H1 (cell line): ENCODE results near the gene IL17D.

Experiments used
- CEBPB ChIP-seq: IDR thresholded peaks from 2 replicates; pipeline ENCODE4 v1.6.1; 2012; ENCODE audit warnings: low read depth, low read length
- EGR1 ChIP-seq: IDR thresholded peaks from 2 replicates; pipeline ENCODE4 v1.6.1; 2011; ENCODE audit warnings: low read depth, low read length, borderline replicate concordance
- EP300 ChIP-seq, 2 experiments: IDR thresholded peaks; 1 replicate in 1 of 2; 2 replicates in 1 of 2; pipeline ENCODE4 v1.6.1; 2011 to 2012; ENCODE audit warnings: low read depth in 2 of 2, low read length in 2 of 2, mild to moderate bottlenecking in 2 of 2, borderline replicate concordance in 1 of 2, inconsistent platforms in 1 of 2, moderate library complexity in 1 of 2
- HDAC6 ChIP-seq: IDR thresholded peaks from one replicate; pipeline ENCODE4 v1.7.1; 2012; ENCODE audit warnings: low read depth, mild to moderate bottlenecking, inconsistent platforms, low read length, moderate library complexity
- MAFK ChIP-seq: IDR thresholded peaks from 2 replicates; pipeline ENCODE4 v1.6.1; 2012; ENCODE audit warnings: low read depth, mild to moderate bottlenecking, improper control_type of control experiment, low read length
- POLR2A ChIP-seq, 2 experiments: IDR thresholded peaks; 1 replicate in 1 of 2; 2 replicates in 1 of 2; pipeline ENCODE4 v1.6.1; 2011; ENCODE audit warnings: low read depth in 2 of 2, low read length in 2 of 2, mild to moderate bottlenecking in 2 of 2; ENCODE audit errors: control extremely low read depth in 1 of 2
- RFX5 ChIP-seq: IDR thresholded peaks from 2 replicates; pipeline ENCODE4 v1.6.1; 2011; ENCODE audit warnings: low read depth, low read length, improper control_type of control experiment, borderline replicate concordance
- SIN3A ChIP-seq, 2 experiments: IDR thresholded peaks in 1 of 2; conservative IDR thresholded peaks in 1 of 2; 2 replicates each; pipeline ENCODE4 v1.6.1; 2011 to 2012; ENCODE audit warnings: low read length in 2 of 2, improper control_type of control experiment in 1 of 2, low read depth in 1 of 2, mild to moderate bottlenecking in 1 of 2
- ZNF274 ChIP-seq: IDR thresholded peaks from 2 replicates; pipeline ENCODE4 v1.7.0; 2012; ENCODE audit warnings: low read length, borderline replicate concordance; ENCODE audit errors: extremely low read depth
- TF ChIP-seq, protein P1 (sequence below), 3 experiments: IDR thresholded peaks; 1 replicate in 2 of 3; 2 replicates in 1 of 3; pipeline versions ENCODE4 v1.5.1 to v1.6.1; 2011; ENCODE audit warnings: low read length in 3 of 3, mild to moderate bottlenecking in 3 of 3, inconsistent platforms in 2 of 3, low read depth in 1 of 3, moderate library complexity in 1 of 3; ENCODE audit not compliant: insufficient read depth in 1 of 3; ENCODE audit errors: control extremely low read depth in 1 of 3
- TF ChIP-seq, protein P2 (sequence below): IDR thresholded peaks from 2 replicates; pipeline ENCODE4 v1.6.1; 2011; ENCODE audit warnings: low read length, improper control_type of control experiment

DNA sequence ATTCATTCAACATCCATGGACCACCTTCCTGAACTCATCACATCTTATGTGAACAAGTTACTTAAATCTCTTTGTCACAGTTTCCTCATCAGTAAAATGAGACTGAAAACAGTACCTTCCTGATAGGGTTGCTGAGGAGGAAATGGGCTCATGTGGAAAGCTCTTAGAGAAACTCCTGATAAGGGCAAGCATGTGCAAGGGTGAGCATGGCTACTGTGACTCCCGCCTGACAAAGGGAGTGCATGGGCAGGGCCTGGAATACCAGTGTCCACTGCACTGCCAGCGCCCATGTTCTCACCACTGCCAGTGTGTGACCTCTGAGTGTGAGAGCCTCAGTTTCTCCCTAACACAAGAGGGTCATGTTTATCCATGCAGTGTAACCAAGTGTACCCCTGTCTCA is 27.3 kb upstream of the IL17D start:
- no peak for TF ChIP-seq EGR1
- no peak for TF ChIP-seq RFX5
- no peak for TF ChIP-seq POLR2A (IDR thresholded peaks at IDR 0.05; ENCODE audit: control extremely low read depth in 1 of 2, low read depth in 2 of 2, low read length in 2 of 2)
- no peak for TF ChIP-seq HDAC6
- no peak for TF ChIP-seq CEBPB
- no peak for TF ChIP-seq ZNF274
- TF ChIP-seq, protein P1, sequence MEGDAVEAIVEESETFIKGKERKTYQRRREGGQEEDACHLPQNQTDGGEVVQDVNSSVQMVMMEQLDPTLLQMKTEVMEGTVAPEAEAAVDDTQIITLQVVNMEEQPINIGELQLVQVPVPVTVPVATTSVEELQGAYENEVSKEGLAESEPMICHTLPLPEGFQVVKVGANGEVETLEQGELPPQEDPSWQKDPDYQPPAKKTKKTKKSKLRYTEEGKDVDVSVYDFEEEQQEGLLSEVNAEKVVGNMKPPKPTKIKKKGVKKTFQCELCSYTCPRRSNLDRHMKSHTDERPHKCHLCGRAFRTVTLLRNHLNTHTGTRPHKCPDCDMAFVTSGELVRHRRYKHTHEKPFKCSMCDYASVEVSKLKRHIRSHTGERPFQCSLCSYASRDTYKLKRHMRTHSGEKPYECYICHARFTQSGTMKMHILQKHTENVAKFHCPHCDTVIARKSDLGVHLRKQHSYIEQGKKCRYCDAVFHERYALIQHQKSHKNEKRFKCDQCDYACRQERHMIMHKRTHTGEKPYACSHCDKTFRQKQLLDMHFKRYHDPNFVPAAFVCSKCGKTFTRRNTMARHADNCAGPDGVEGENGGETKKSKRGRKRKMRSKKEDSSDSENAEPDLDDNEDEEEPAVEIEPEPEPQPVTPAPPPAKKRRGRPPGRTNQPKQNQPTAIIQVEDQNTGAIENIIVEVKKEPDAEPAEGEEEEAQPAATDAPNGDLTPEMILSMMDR (IDR thresholded peaks at IDR 0.05; ENCODE audit: control extremely low read depth in 1 of 3, insufficient read depth in 1 of 3, low read depth in 1 of 3, low read length in 3 of 3) = no peak
- TF ChIP-seq EP300 (IDR thresholded peaks at IDR 0.05; ENCODE audit: borderline replicate concordance in 1 of 2, low read depth in 2 of 2, low read length in 2 of 2) = no peak
- TF ChIP-seq MAFK = no peak
- no peak for TF ChIP-seq SIN3A (conservative IDR thresholded peaks at IDR 0.05 in 1 of 2, IDR thresholded peaks at IDR 0.05 in 1 of 2; ENCODE audit: low read depth in 1 of 2, low read length in 2 of 2)
- TF ChIP-seq, protein P2, sequence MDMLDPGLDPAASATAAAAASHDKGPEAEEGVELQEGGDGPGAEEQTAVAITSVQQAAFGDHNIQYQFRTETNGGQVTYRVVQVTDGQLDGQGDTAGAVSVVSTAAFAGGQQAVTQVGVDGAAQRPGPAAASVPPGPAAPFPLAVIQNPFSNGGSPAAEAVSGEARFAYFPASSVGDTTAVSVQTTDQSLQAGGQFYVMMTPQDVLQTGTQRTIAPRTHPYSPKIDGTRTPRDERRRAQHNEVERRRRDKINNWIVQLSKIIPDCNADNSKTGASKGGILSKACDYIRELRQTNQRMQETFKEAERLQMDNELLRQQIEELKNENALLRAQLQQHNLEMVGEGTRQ = no peak
